ENCODE measurements around the gene CFAP210. TPM values are rescaled to one million over a fixed set of nuclear protein-coding genes. Genes with fewer than 3 reads are reported as not detected.

The CFAP210 gene
- polyA plus RNA-seq, 1 experiment: not detected

- ChIA-PET CTCF (no interaction called here), POLR2A (no interaction called here)
- no peaks in the 10 kb centered on the region for H3K36me3 ChIP-seq (ENCODE audit: control insufficient read depth, insufficient read depth, low read length)
- no peak for TF ChIP-seq CTCF (IDR thresholded peaks at IDR 0.05; ENCODE audit: insufficient read depth, low read depth, low read length)
- no peak overlapping the region for H3K4me3 ChIP-seq (ENCODE audit: low read depth, low read length)
- no peak for DNase-seq (ENCODE audit: low read depth)
- peaks cover 1% of the 10 kb centered on the region; the same call in 1 of the 2 replicates for H3K27me3 ChIP-seq (ENCODE audit: control insufficient read depth, insufficient read depth, low read length)
Measured at GRCh38 chr2:169659320-169659719, 34.9 kb downstream of the CFAP210 start.

GRCh38 chr2:169658877-169659276 is 35.3 kb downstream of the CFAP210 start:
- peaks cover 1% of the 10 kb centered on the region; the same call in 1 of the 2 replicates for H3K27me3 ChIP-seq (ENCODE audit: control insufficient read depth, insufficient read depth, low read length)
- POLR2A ChIA-PET: no interaction called here
- no peak overlapping the region for H3K4me3 ChIP-seq (ENCODE audit: low read depth, low read length)
- no peaks in the 10 kb centered on the region for H3K36me3 ChIP-seq (ENCODE audit: control insufficient read depth, insufficient read depth, low read length)
- no peak for DNase-seq (ENCODE audit: low read depth)
- no peak for TF ChIP-seq CTCF (IDR thresholded peaks at IDR 0.05; ENCODE audit: insufficient read depth, low read depth, low read length)
- CTCF ChIA-PET: no interaction called here

GRCh38 chr2:169656164-169656563 is 38.0 kb downstream of the CFAP210 start:
- ChIA-PET CTCF (no interaction called here), POLR2A (no interaction called here)
- no peak for DNase-seq (ENCODE audit: low read depth)
- H3K27me3 ChIP-seq (ENCODE audit: control insufficient read depth, insufficient read depth, low read length): peaks cover 1% of the 10 kb centered on the region; the same call in 1 of the 2 replicates
- TF ChIP-seq CTCF (IDR thresholded peaks at IDR 0.05; ENCODE audit: insufficient read depth, low read depth, low read length): no peak
- no peaks in the 10 kb centered on the region for H3K36me3 ChIP-seq (ENCODE audit: control insufficient read depth, insufficient read depth, low read length)
- no peak overlapping the region for H3K4me3 ChIP-seq (ENCODE audit: low read depth, low read length)

- H3K36me3 ChIP-seq (ENCODE audit: control insufficient read depth, insufficient read depth, low read length): no peaks in the 10 kb centered on the region
- CTCF ChIA-PET: interaction anchor here (1.2 kb wide), 1 partner anchor 8 kb away, joined by 5 read pairs; no protein-coding TSS in a partner anchor
- H3K4me3 ChIP-seq (ENCODE audit: low read depth, low read length): no peak overlapping the region
- POLR2A ChIA-PET: no interaction called here
- DNase-seq (ENCODE audit: low read depth): no peak
- TF ChIP-seq CTCF (IDR thresholded peaks at IDR 0.05; ENCODE audit: insufficient read depth, low read depth, low read length): no peak
- H3K27me3 ChIP-seq (ENCODE audit: control insufficient read depth, insufficient read depth, low read length): peaks cover 1% of the 10 kb centered on the region; the same call in 1 of the 2 replicates
Measured at GRCh38 chr2:169653636-169654035, 40.6 kb downstream of the CFAP210 start.

GRCh38 chr2:169649278-169649677 is 44.9 kb downstream of the CFAP210 start:
- ChIA-PET CTCF (no interaction called here), POLR2A (no interaction called here)
- H3K27me3 ChIP-seq (ENCODE audit: control insufficient read depth, insufficient read depth, low read length): no peaks in the 10 kb centered on the region
- TF ChIP-seq CTCF (IDR thresholded peaks at IDR 0.05; ENCODE audit: insufficient read depth, low read depth, low read length): no peak
- DNase-seq (ENCODE audit: low read depth): no peak
- H3K36me3 ChIP-seq (ENCODE audit: control insufficient read depth, insufficient read depth, low read length): no peaks in the 10 kb centered on the region
- no peak overlapping the region for H3K4me3 ChIP-seq (ENCODE audit: low read depth, low read length)

Measured in BJ (cell line).